Panc1 (cell line): ENCODE measurements around the gene SCAP. TPM values are rescaled to one million over a fixed set of nuclear protein-coding genes. Genes with fewer than 3 reads are reported as not detected.
A peak's percentile ranks its signal among the peaks of the same experiment; 100 is the strongest.

ENCODE experiments used
- ATAC-seq: fragments of 200-7000 bp; cut with Tn5 transposase; 2 replicates; pipeline ENCODE4 v1.9.1; 2020; ENCODE audit warnings: mild to moderate bottlenecking, moderate library complexity
- BruUV-seq: library from RNA; stranded (reverse); fragments of 400-500 nt; replicated peaks from 2 replicates; lab custom pipeline; 2021; lab: Mats Ljungman, UMichigan
- CTCF ChIA-PET: fragments of 300-600 bp; sonication (Branson Sonifier 250); formaldehyde crosslinking; loops from one replicate; lab custom pipeline; 2022; ENCODE audit warnings: antibody characterized with exemption; lab: Charles Lee
- POLR2A ChIA-PET: fragments of 300-600 bp; sonication (Branson Sonifier 250); formaldehyde crosslinking; loops from one replicate; lab custom pipeline; 2022; ENCODE audit warnings: antibody characterized with exemption; lab: Charles Lee
- DNase-seq: peaks from one replicate; pipeline ENCODE4 v3.0.0-alpha.2; 2010; ENCODE audit warnings: low read depth, low spot score
- H3K27ac ChIP-seq: 2 replicates; pipeline ENCODE4 v1.5.1; 2011; ENCODE audit warnings: mild to moderate bottlenecking, low read length, inconsistent platforms
- H3K27me3 ChIP-seq: fragments of 200-500 bp; sonication (Bioruptor generic); 2 replicates; pipeline ENCODE4 v1.6.0; 2014; ENCODE audit warnings: low read length, inconsistent platforms; ENCODE audit not compliant: control insufficient read depth, insufficient read depth
- H3K36me3 ChIP-seq: fragments of 200-500 bp; sonication (Bioruptor generic); 2 replicates; pipeline ENCODE4 v1.5.1; 2014; ENCODE audit warnings: inconsistent platforms, mild to moderate bottlenecking, low read length, moderate library complexity; ENCODE audit not compliant: control insufficient read depth, insufficient read depth
- H3K4me1 ChIP-seq: 2 replicates; pipeline ENCODE4 v1.5.1; 2011; ENCODE audit warnings: inconsistent platforms, mild to moderate bottlenecking, low read length, moderate library complexity; ENCODE audit not compliant: control insufficient read depth, insufficient read depth
- H3K4me3 ChIP-seq, 2 experiments: 2 replicates each; pipeline ENCODE4 v1.5.1; 2011 to 2012; ENCODE audit warnings: low read depth in 2 of 2, low read length in 2 of 2, mild to moderate bottlenecking in 2 of 2, inconsistent platforms in 1 of 2, moderate library complexity in 1 of 2
- H3K9me3 ChIP-seq: fragments of 200-500 bp; sonication (Bioruptor generic); 2 replicates; pipeline ENCODE4 v1.5.1; 2014; ENCODE audit warnings: low read depth, mild to moderate bottlenecking, inconsistent platforms, low read length, moderate library complexity; ENCODE audit not compliant: control insufficient read depth, insufficient read depth
- POLR2AphosphoS5 ChIP-seq: IDR thresholded peaks from 2 replicates; pipeline ENCODE4 v1.6.1; 2012; ENCODE audit warnings: mild to moderate bottlenecking, low read depth, low read length, moderate library complexity
- SIN3A ChIP-seq: IDR thresholded peaks from 2 replicates; pipeline ENCODE4 v1.6.1; 2012; ENCODE audit warnings: low read depth, mild to moderate bottlenecking, low read length, moderate library complexity, borderline replicate concordance; ENCODE audit not compliant: insufficient read depth
- TCF7L2 ChIP-seq: IDR thresholded peaks from 2 replicates; pipeline ENCODE4 v1.6.1; 2011; ENCODE audit warnings: mild to moderate bottlenecking, low read depth, low read length, inconsistent platforms
- in situ Hi-C: cut with HindIII; loops from 2 replicates; pipeline ENCODE4 v1.10.0; 2016; ENCODE audit warnings: low sequenced_read_pairs, low pct_unique_long_range_greater_than_20kb
- intact Hi-C: fragments of 100-400 bp; cut with micrococcal nuclease; formaldehyde crosslinking; loops from one replicate; pipeline ENCODE4 v1.10.0; 2022; ENCODE audit not compliant: unreplicated experiment
- total RNA-seq: library from RNA; stranded (reverse); gene quantifications from one replicate; pipeline ENCODE4 v1.2.1, GENCODE V29; 2021; ENCODE audit not compliant: unreplicated experiment
- TF ChIP-seq, protein P1 (sequence below): fragments of 450-650 bp; IDR thresholded peaks from 2 replicates; pipeline ENCODE4 v1.5.1; 2017; ENCODE audit warnings: mild to moderate bottlenecking
- TF ChIP-seq, protein P2 (sequence below), 2 experiments: IDR thresholded peaks; 2 replicates each; pipeline ENCODE4 v1.6.1; 2011 to 2012; ENCODE audit warnings: low read depth in 2 of 2, control low read depth in 1 of 2, low read length in 1 of 2, mild to moderate bottlenecking in 1 of 2, moderate library complexity in 1 of 2; ENCODE audit not compliant: insufficient read depth in 1 of 2

Gene SCAP
- total RNA-seq, 1 experiment from 2014 or later, result 49.7 TPM

DNA sequence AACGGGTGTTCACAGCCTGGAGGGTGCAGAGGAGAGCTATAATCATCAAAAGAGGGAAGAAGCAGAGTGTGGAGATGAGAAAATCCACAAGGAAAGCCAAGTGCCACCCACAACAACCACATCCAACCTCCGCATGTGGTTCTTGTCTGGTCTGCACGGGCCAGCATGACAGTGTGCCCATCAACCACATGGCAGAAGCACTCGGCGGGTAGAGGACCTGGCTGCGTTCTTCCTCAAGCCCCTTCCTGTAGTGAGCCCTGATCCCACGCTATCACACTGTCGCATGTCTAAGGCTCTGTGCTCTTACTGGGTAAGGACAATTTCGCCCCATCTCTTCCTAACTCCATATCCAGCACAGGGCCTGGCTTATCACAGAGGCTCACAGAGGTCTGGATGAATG is 53.0 kb downstream of the SCAP start:
- in situ Hi-C loops (no loop called here), intact Hi-C loops (loop anchor here (10.0 kb wide), 1 partner anchor 52 kb away; the partner anchor contains the start of gene SCAP)
- POLR2A ChIA-PET, result no interaction called here
- DNase-seq, result no peak
- no peaks in the 10 kb centered on the region for H3K9me3 ChIP-seq
- no peak for ATAC-seq
- TF ChIP-seq TCF7L2, result no peak
- TF ChIP-seq, protein P1, sequence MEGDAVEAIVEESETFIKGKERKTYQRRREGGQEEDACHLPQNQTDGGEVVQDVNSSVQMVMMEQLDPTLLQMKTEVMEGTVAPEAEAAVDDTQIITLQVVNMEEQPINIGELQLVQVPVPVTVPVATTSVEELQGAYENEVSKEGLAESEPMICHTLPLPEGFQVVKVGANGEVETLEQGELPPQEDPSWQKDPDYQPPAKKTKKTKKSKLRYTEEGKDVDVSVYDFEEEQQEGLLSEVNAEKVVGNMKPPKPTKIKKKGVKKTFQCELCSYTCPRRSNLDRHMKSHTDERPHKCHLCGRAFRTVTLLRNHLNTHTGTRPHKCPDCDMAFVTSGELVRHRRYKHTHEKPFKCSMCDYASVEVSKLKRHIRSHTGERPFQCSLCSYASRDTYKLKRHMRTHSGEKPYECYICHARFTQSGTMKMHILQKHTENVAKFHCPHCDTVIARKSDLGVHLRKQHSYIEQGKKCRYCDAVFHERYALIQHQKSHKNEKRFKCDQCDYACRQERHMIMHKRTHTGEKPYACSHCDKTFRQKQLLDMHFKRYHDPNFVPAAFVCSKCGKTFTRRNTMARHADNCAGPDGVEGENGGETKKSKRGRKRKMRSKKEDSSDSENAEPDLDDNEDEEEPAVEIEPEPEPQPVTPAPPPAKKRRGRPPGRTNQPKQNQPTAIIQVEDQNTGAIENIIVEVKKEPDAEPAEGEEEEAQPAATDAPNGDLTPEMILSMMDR, result no peak
- no peak for TF ChIP-seq POLR2AphosphoS5
- no peak for TF ChIP-seq SIN3A
- TF ChIP-seq, protein P2, sequence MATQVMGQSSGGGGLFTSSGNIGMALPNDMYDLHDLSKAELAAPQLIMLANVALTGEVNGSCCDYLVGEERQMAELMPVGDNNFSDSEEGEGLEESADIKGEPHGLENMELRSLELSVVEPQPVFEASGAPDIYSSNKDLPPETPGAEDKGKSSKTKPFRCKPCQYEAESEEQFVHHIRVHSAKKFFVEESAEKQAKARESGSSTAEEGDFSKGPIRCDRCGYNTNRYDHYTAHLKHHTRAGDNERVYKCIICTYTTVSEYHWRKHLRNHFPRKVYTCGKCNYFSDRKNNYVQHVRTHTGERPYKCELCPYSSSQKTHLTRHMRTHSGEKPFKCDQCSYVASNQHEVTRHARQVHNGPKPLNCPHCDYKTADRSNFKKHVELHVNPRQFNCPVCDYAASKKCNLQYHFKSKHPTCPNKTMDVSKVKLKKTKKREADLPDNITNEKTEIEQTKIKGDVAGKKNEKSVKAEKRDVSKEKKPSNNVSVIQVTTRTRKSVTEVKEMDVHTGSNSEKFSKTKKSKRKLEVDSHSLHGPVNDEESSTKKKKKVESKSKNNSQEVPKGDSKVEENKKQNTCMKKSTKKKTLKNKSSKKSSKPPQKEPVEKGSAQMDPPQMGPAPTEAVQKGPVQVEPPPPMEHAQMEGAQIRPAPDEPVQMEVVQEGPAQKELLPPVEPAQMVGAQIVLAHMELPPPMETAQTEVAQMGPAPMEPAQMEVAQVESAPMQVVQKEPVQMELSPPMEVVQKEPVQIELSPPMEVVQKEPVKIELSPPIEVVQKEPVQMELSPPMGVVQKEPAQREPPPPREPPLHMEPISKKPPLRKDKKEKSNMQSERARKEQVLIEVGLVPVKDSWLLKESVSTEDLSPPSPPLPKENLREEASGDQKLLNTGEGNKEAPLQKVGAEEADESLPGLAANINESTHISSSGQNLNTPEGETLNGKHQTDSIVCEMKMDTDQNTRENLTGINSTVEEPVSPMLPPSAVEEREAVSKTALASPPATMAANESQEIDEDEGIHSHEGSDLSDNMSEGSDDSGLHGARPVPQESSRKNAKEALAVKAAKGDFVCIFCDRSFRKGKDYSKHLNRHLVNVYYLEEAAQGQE (IDR thresholded peaks at IDR 0.05; ENCODE audit: insufficient read depth in 1 of 2, low read depth in 2 of 2, low read length in 1 of 2), result no peak
- H3K27me3 ChIP-seq, result no peaks in the 10 kb centered on the region
- no peak overlapping the region for H3K27ac ChIP-seq
- H3K4me1 ChIP-seq, result no peaks in the 10 kb centered on the region
- no TSS peak for BruUV-seq
- CTCF ChIA-PET, result interaction anchor here (0.5 kb wide), 1 partner anchor 97 kb away, joined by 7 read pairs; no protein-coding TSS in a partner anchor
- H3K36me3 ChIP-seq, result no peaks in the 10 kb centered on the region
- no peak overlapping the region for H3K4me3 ChIP-seq

DNA sequence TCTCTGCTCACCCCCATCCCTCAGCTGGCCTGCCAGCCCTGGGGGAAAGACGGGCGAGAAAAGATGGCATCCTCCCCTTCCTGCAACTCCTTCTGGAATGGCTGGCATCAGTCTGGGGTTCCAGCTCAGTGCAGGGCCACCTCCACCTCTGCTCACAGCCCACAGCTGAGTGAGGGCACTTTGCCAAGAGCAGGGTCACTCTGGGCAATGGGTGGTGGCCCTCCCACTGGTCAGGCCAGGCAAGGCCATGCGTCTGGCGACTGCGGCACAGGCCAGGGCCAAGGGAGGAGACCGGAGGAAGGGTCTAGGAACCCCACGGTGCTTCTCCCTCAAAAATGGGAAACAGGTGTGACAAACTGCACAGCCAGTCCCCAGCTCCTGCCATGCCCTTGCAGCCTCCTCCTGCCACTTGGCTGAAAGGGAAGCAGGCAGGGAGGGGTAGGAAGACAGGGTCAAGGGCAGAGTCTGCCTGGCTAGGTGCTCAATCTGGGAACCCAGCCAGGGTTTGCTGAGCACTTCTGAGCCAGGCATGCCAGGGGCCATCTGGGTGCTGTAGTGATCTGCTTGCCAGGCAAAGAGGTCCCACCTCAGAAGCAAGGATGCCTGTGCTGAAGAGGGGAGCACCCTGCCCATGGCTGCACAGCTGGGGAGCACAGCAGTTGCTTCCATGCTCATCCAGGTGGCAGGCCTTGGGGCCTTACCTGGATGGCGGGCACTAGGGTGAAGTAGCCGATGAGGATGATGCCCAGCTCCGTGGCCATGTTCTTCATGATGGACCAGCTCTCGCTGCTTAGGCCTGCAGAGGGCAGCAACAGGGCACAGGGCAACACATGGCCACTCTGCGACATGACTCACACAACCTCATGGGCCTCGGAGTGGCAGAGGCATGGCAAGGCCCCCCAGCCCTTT is 53.7 kb downstream of the SCAP start:
- POLR2A ChIA-PET, result no interaction called here
- CTCF ChIA-PET, result interaction anchor here (0.5 to 0.6 kb wide), 3 partner anchors 14 to 372 kb away, joined by 6 to 12 read pairs (median 7); no protein-coding TSS in a partner anchor
- Histone ChIP-seq H3K4me1 (no peaks in the 10 kb centered on the region), H3K27ac (0 out of 2 replicates have a peak overlapping the region, but pooled peaks have one; percentile 54), H3K36me3 (no peaks in the 10 kb centered on the region), H3K27me3 (no peaks in the 10 kb centered on the region), H3K9me3 (no peaks in the 10 kb centered on the region), H3K4me3 (no peak overlapping the region)
- intact Hi-C loops (loop anchor here (10.0 kb wide), 1 partner anchor 53 kb away; the partner anchor contains the start of gene SCAP), in situ Hi-C loops (no loop called here)
- DNase-seq (no peak), ATAC-seq (peak; percentile 24; the same call in 1 of the 2 replicates)
- no TSS peak for BruUV-seq
- TF ChIP-seq SIN3A, result no peak
- TF ChIP-seq, protein P2 (IDR thresholded peaks at IDR 0.05; ENCODE audit: insufficient read depth in 1 of 2, low read depth in 2 of 2, low read length in 1 of 2), result no peak
- TF ChIP-seq TCF7L2, result no peak
- no peak; the same call in 1 of the 2 replicates for TF ChIP-seq POLR2AphosphoS5
- TF ChIP-seq, protein P1, result no peak; the same call in 1 of the 2 replicates
